Adipocyte (in vitro differentiated cells): Measurements from ENCODE around the gene MST1R.
A peak's percentile ranks its signal among the peaks of the same experiment; 100 is the strongest.

Experiments used
- DNase-seq: peaks from one replicate; pipeline ENCODE4 v3.0.0-alpha.2; 2015; ENCODE audit warnings: low read depth
- H3K27me3 ChIP-seq: replicated peaks from 2 replicates; pipeline ENCODE4 v1.7.0; 2013; ENCODE audit warnings: mild to moderate bottlenecking, low read length, moderate library complexity; ENCODE audit not compliant: control insufficient read depth, insufficient read depth
- H3K36me3 ChIP-seq: 2 replicates; pipeline ENCODE4 v1.7.0; 2013; ENCODE audit warnings: low read length, mild to moderate bottlenecking, moderate library complexity; ENCODE audit not compliant: control insufficient read depth, insufficient read depth, severe bottlenecking
- H3K4me1 ChIP-seq: 2 replicates; pipeline ENCODE4 v1.7.0; 2013; ENCODE audit warnings: mild to moderate bottlenecking, low read length, moderate library complexity; ENCODE audit not compliant: control insufficient read depth, insufficient read depth
- H3K4me3 ChIP-seq: 2 replicates; pipeline ENCODE4 v1.7.0; 2013; ENCODE audit warnings: mild to moderate bottlenecking, low read length, moderate library complexity
- H3K9ac ChIP-seq: 2 replicates; pipeline ENCODE4 v1.7.0; 2013; ENCODE audit warnings: mild to moderate bottlenecking, low read length, moderate library complexity
- H3K9me3 ChIP-seq: 2 replicates; pipeline ENCODE4 v1.7.0; 2013; ENCODE audit warnings: mild to moderate bottlenecking, low read length, moderate library complexity; ENCODE audit not compliant: control insufficient read depth

MST1R gene

DNA sequence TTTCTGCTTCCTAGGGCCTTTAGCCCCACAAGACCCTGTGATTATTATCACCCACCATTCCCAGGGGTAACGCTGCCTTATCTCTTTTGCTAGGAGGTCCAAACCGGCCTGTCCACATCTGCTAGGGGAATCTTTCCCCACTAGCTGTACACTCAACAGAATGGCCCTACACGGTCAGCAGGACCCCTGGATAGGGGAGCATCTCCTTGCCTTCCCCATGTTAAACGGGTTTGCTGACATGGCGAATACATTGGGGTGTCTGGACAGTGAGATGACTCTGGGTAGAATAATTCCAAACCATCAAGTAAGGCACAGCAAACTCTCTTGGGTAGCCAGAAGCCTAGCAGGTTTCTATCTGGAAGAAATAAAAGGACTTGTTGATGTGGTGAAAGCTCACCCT is 48.0 kb downstream of the MST1R start:
- Histone ChIP-seq H3K4me3 (peak overlapping the region; percentile 89), H3K9me3 (no peaks in the 10 kb centered on the region), H3K9ac (peak overlapping the region; percentile 53), H3K36me3 (no peaks in the 10 kb centered on the region), H3K4me1 (no peaks in the 10 kb centered on the region), H3K27me3 (peaks cover 3% of the 10 kb centered on the region)
- no peak for DNase-seq

DNA sequence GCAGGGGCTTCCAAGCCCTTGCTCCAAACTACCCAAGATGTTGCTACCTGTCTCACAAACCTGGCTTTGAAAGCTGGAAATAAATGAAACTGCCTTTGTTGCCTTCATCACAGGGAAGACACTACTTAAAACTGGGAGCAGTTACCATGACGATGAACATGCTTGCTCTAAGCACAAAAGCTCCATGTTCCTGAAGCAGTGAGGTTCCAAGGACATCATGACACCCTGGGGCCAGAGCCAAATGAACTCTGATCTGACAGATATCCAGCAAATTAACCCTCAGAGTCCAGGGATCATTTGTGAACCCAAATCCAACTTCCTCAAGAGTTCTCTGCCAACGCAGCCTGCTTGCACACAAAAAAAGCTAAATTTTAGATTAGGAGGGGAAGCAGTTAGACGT is 58.0 kb downstream of the MST1R start:
- Histone ChIP-seq H3K9ac (no peak overlapping the region), H3K9me3 (no peaks in the 10 kb centered on the region), H3K27me3 (no peaks in the 10 kb centered on the region), H3K36me3 (no peaks in the 10 kb centered on the region), H3K4me3 (no peak overlapping the region), H3K4me1 (no peaks in the 10 kb centered on the region)
- DNase-seq: no peak

GRCh38 chr3:49844464-49845183 is 59.0 kb downstream of the MST1R start:
- DNase-seq: no peak
- H3K4me3 ChIP-seq: no peak overlapping the region

GRCh38 chr3:49842843-49843517 is 60.7 kb downstream of the MST1R start:
- H3K9ac ChIP-seq: no peak overlapping the region
- no peak for DNase-seq
- H3K36me3 ChIP-seq: no peaks in the 10 kb centered on the region
- H3K9me3 ChIP-seq: no peaks in the 10 kb centered on the region
- H3K4me3 ChIP-seq: no peak overlapping the region
- H3K27me3 ChIP-seq: no peaks in the 10 kb centered on the region
- peaks cover 4% of the 10 kb centered on the region for H3K4me1 ChIP-seq

More at GRCh38 chr3:49844464-49845183, 59.0 kb downstream of the MST1R start:
- no peaks in the 10 kb centered on the region for H3K36me3 ChIP-seq
- no peak overlapping the region for H3K9ac ChIP-seq
- H3K9me3 ChIP-seq: no peaks in the 10 kb centered on the region
- no peaks in the 10 kb centered on the region for H3K4me1 ChIP-seq
- H3K27me3 ChIP-seq: no peaks in the 10 kb centered on the region

GRCh38 chr3:49841806-49842205 is 61.9 kb downstream of the MST1R start:
- Histone ChIP-seq H3K9me3 (no peaks in the 10 kb centered on the region), H3K36me3 (no peaks in the 10 kb centered on the region), H3K4me1 (peaks cover 4% of the 10 kb centered on the region), H3K4me3 (no peak overlapping the region), H3K9ac (no peak overlapping the region), H3K27me3 (no peaks in the 10 kb centered on the region)
- DNase-seq: no peak

- no peaks in the 10 kb centered on the region for H3K36me3 ChIP-seq
These were observed 62.5 kb downstream of the MST1R start for GRCh38 chr3:49841126-49841696.

DNA sequence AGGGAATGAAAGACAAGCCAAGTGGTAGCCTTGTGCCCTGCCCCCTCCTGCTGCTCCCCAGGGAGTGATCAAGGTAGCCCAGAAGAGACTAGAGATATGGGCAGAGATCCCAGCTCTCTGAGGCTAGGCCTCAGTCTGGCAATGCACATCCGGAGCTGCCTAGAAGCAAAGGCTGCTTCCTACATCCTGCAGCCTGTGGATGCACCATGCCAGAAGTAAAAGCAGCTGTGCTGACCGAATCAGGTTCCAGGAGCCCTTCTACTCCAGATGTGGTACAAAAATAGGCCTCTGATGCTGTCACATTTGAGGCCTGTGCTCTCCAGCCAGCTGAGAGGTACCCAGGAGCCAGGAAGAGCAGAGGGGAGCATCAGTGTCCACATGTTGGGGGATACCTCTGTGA is 63.3 kb downstream of the MST1R start:
- peaks cover 4% of the 10 kb centered on the region for H3K4me1 ChIP-seq
- H3K9ac ChIP-seq: no peak overlapping the region
- H3K4me3 ChIP-seq: no peak overlapping the region
- H3K27me3 ChIP-seq: no peaks in the 10 kb centered on the region
- no peak for DNase-seq
- no peaks in the 10 kb centered on the region for H3K36me3 ChIP-seq
- H3K9me3 ChIP-seq: no peaks in the 10 kb centered on the region

More at GRCh38 chr3:49841126-49841696, 62.5 kb downstream of the MST1R start:
- Histone ChIP-seq H3K9ac (no peak overlapping the region), H3K4me1 (peaks cover 4% of the 10 kb centered on the region), H3K9me3 (no peaks in the 10 kb centered on the region), H3K4me3 (no peak overlapping the region), H3K27me3 (no peaks in the 10 kb centered on the region)
- DNase-seq: peak; percentile 12

DNA sequence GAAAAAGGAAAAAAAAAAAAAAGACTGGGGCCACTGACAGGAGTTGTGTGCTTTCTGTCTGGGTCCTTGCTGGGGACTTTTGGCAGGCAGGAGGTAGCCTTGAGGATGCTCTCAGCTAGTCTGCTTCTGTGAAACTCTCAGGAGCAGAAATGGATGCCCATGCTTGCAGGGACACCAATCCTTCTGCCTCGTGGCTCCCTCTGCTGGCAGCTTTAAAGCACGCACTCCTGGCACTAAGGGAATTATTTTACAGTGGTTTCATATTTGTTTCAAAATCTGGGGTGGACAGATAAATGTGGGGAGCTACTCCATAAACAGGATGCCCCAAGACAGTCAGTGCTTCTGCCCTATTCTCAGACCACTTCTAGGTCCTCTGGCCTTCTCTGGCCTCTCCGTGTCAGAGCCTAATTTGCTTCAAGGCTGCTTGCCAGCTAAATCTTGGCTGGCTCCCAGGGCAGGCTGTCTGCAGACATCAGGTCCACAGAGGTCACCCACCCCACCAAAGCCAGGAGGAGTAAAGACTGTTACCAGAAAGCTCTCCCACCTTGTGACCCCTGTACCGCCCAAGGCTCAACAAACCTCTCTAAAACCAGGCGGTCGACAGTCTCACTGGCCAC is 64.4 kb downstream of the MST1R start:
- no peaks in the 10 kb centered on the region for H3K9me3 ChIP-seq
- H3K36me3 ChIP-seq: no peaks in the 10 kb centered on the region
- peaks cover 4% of the 10 kb centered on the region for H3K4me1 ChIP-seq
- no peak overlapping the region for H3K4me3 ChIP-seq
- H3K27me3 ChIP-seq: no peaks in the 10 kb centered on the region
- peak; percentile 95 for DNase-seq
- H3K9ac ChIP-seq: no peak overlapping the region
